GM21381 (cell line): ENCODE data around the gene PDHA1.

Experiments
- ATAC-seq: cut with Tn5 transposase; IDR thresholded peaks from one replicate; pipeline ENCODE4 v1.9.1; 2021; ENCODE audit warnings: mild to moderate bottlenecking, moderate library complexity; ENCODE audit not compliant: unreplicated experiment

Gene PDHA1

DNA sequence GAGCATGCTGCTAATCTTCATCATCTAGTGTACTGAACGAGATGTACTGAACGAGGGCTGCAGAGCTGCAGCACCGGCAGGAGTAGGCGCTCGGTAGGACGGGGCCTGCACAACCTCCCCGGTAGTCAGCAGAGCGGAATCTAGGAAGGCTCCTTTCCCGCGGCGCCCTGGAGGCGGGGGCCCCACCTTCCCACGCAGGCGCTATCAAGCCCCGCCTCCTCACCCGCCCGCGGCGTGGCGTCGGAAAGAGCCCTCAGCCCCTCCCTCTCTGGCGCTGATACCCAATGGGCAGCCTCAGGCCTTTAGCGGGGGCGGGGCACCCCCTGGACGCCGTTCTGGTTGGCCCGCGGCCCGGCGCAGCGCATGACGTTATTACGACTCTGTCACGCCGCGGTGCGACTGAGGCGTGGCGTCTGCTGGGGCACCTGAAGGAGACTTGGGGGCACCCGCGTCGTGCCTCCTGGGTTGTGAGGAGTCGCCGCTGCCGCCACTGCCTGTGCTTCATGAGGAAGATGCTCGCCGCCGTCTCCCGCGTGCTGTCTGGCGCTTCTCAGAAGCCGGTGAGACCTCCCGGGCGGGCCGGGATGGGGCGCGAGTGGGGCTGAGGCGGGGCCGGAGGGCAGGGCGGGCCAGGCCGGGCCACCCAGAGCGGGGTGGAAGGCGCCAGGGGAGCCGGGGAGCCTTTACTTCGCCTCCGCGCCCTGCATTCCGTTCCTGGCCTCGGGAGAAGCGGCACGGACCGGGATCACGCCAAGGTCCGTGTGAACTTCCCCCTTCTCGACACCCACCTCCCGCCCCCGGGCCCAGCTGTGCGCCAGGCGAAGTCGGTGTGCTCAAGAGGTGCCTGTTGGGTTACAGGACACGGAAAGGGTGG is at the start of gene PDHA1:
Gene PDHA1, plus strand, starts transcription at position 393 of the 874 bp plus-strand sequence. Its CDS starts 111 bp downstream, at position 504.
- peak; percentile 99 for ATAC-seq

DNA sequence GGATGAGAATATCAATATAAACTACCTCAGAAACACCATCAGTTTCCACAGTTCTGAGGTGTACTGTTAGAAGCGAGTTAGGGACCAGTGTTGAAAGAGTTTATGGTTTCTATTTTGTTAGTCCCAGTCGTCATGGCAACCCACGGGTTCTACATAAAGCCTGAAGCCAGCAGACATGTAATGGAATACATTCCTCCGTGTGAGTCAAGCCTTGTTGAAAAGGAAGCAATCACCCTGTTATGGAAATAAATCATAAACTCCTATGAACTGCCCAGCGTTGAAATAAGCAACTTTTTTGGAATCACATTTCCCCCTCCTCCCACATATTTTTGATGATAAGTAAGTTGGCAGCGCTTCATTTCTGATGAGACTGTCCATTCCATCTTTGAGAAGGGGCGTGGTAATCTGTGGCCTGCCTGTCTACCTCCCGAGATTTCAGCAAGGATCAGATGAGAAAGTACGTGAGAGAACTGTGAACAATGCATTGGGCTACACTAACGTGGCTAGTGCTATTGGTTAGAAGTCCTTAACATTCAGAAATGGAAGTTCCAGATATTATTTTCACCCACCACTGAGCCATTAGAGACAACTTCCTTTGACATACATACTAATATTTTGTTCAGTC is 40.4 kb upstream of the PDHA1 start:
- ATAC-seq = no peak

DNA sequence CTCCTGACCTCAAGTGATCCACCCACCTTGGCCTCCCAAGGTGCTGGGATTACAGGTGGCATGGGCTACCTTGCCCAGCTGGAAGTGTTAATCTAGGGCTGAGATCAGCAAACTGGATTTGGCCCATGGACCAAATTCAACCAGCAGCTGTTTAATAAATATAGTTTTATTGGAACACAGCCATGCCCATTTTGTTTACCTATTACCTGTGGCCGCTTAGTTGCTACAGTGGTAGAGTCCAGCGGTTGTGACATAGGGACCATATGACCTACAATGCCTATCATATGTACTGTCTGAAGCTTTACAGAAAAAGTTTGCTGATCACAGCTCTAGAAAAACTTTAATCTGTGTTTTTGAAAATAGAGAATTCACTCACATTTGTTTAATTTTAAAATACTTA is 17.2 kb upstream of the PDHA1 start:
- ATAC-seq = no peak

DNA sequence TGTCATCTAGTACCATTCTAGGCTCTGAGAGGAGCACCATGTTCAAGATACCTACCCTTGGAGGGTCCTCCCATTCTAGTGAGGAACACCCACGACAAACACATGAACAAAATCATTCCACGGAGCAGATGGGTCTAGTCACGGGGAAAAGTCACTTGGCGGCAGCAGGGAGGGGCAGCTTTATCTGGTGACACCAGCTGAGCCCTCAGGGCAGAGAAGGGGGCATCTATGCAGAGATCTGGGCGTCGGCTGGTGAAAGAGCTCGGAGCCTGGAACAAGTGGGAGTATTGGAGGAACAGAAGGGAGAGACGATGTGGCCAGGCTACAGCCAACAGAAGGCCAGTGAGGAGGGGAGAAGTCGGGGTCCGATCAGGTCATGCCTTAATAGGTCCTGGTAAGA is 11.9 kb upstream of the PDHA1 start:
- ATAC-seq = no peak

DNA sequence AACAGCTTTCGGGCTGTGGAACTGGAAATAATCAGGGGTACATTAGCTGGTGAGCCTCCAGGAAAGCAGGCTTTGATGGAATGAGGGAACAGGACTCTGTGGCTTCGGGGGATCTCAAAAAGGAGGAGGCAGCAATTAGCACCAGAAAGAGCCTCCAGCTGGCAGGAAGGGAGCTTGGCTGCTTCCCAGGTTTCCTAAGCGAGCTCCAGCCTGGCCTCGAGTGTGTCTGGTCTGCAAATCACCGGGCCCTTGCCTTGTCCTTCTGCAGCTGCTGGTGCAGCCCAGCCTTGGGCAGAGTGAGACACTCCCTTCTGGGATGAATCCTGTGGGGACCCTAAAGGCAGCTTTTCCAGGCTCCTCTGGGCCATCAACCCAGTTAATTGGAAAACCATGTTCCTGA is 10.7 kb upstream of the PDHA1 start:
- no peak for ATAC-seq

DNA sequence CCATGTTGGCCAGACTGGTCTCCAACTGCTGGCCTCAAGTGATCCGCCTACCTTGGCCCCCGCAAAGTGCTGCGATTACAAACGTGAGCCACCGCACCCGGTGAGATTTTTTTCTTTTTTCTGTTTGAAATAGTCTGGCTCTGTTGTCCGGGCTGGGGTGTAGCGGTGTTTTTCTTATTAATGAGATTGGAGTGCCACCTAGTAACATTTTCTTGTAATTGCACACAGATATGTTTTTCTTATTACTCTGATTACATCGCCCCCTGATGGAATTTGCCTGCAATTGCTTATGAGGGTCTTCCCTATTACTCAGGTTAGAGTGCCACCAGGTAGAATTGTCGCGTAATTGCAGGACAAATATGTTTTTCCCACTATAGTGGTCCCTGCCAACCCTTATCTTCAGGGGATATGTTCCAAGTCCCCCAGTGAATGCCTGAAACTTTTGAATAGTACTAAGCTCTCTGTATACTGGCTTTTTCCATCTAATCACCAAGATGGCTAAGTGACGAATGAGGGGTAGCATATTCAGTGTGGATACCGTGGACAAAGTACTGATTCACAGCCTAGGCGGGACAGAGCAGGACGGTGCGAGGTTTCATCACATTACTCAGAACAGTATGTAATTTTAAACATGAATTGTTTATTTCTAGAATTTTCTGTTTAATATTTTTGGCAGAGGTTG is 8.6 kb upstream of the PDHA1 start:
- ATAC-seq = no peak

DNA sequence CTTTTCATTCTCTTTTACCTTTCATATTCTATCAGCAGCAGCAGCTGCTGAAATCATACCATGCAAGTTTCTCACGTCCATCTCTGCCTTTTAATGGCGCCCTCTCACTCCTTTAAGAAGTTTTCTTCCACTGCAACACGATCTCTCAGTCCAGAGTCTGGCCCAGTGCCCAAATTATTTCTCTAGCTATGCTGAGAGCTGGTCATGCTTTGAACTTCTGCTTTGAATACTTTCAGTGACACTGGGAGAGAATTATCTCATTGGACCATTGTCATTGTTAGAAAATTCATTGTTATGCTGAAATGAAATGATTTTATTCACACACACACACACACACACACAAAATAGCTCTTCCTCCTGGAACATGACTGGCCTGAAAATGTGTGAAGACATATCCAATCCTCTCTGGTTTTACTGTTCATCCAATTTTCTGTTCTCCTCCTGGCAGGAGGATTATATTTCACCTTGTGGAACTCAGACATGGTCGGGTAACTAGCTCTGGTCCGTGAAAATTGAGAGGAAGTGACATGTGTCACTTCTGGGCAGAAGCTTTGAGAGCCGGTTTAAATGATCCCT is 1.3 kb upstream of the PDHA1 start:
- ATAC-seq = no peak

DNA sequence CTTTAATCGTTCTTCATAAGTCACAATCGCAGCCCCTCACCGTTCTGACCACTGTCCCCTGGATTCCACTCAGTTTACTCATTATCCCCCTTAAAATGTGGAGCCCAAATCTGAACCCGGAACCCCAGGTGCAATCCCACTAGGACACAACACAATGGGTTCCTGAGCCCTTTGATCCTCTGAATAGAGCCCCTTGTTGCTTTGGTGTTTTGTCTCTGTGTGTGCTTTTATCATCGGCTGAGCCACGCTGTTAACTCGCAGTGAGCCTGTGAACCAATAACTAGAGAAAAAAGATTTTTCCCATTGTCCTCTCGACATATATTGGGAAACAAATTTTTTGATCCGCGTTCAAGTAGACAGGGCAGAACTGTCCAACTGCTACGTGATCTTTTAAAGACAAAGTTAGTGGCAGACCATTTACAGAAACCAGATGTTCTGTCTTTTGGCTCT is 617 bp upstream of the PDHA1 start:
- ATAC-seq = no peak

DNA sequence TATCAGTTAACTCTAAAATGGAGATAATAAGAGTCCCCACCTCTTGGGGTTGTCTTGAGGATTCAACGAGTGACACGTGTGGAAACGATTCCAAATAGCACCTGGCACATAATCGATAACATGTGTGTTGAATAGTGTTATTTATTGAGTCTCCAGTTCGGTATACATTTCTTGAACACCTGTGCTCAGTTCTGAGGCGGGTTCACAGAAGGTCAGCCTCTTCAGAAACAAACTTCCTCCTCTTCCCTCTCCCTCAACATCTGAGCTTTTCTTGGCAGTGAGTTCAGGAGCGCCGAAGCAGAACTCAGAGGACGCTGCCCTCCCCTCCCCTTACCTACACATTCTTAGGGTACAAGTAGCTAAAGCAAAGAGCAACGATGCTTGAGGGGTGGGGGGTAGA is 934 bp downstream of the PDHA1 start:
- no peak for ATAC-seq

DNA sequence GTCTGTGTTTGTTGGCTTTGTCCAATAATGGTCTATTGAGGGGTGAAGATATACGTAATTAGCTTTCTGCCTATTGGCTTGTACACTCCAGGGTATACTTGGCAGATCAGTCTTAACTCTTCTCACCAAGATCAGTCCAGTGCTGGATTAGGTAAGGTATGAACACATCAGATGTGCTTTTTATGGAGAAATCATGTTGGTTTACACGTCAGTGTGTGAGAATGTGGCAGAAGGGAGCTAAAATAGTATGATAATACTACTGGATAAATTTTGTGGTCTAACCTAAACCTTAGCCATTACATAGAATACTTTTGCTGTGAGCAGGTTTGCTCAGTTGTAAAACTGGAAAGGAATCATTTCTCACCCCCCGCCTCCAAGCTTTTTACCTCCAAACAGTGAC is 4.2 kb downstream of the PDHA1 start:
- ATAC-seq = no peak

DNA sequence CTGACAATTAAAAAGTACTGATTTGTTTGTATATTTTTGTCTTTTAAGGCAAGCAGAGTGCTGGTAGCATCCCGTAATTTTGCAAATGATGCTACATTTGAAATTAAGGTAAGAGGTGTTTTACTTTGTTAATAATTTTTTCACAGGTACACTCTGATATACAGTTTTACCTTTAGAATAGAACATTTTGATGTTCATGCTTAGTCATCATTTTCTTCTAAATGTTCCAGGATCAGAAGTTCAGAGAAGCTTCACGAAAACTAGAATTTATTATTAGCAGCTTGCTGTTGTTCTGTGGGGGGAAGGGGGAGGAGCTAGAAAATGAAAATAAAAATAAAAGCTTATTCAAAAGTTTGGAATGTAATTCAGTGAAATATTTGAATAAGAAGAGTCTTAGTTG is 5.5 kb downstream of the PDHA1 start:
- ATAC-seq = no peak

DNA sequence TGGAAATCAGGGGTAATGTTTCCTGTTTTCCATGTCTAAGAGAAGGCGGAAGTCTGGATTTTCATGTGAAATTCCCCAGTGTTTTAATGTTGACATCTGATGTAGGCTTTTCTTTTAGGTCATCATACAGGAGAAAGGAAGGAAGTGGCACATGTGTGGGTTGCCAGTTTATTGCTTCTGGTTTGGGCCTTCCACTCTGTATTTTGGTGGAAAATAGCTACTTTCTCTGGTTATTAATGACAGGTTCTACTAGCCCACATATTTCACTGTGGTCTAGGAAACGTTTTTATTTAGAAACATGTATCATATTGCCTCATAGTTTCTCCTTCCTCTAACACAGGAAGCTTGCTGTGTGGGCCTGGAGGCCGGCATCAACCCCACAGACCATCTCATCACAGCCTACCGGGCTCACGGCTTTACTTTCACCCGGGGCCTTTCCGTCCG is 7.2 kb downstream of the PDHA1 start:
- ATAC-seq = peak; percentile 93

DNA sequence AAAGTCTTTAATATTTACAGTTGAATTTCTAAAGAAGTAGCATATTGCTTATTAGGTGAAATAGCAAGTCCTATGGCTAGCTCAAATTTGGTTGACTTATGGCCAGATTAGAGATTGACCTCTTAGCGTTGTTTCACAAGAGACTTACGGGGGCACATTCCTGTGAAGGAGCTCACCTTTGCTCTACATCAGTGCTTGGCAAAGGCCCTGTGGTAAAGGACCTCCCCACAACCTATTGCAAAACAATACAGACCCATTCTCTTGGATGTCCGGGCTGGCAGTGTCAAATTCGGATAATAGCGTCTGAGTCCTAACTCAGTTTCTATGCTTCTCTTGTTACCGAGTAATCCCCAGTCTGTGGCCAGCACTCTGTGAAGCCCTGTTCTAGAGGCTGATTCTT is 10.9 kb downstream of the PDHA1 start:
- no peak for ATAC-seq

DNA sequence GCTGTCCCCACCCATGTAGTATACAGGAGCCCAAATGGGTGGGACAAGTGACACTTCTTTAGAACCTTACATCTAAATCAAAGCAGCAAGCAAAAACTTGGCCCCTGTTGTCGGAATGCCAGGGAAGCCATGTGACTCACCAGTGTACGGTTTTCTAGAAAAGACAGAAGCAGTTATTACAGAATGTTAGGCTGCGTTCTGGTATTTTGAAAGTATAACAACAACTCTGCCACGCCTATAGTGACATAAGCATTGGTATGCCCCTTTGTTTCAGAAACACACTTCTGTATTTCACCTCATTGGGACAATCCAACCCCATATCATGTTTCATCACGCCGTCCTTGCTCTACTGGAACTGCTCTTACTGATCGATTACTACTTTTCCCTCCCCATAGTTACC is 14.8 kb downstream of the PDHA1 start:
- no peak for ATAC-seq

DNA sequence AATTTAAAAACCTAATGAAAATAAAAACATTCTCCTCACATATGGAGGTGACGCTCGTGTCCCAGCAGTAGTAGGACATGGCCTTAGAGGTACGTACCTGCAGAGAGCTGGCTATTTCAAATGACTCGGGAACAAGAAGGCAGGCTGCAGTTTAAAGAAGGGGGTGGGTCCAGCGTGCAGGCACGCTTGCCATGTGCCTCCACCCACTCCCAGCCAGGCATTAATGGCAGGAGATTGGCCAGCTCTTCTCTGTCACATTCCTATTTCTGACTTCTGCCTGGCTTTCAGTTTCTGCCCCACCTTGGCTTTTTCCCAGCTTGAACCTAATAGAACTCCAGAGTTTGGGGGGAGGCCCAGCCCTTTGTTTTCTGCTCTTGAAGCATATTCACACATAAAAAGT is 17.2 kb downstream of the PDHA1 start:
- ATAC-seq = no peak

DNA sequence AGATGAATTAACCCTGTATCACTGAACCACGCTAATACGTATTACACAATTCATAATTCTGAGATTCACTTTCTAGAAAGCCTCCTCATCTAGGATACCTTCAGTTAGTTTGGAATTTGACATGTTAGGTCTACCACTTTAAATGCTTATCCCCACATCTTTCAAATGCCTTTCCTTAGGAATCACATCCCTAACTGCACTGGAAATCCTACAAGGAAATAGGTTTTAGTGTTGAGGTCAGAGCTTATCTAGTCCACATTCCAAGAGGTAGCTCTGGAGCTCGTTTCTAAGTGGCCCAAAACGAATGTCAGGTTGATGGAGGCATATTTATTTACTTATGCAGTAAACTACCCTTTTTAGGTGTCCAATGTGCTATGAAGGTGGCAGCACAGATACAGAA is 18.0 kb downstream of the PDHA1 start:
- no peak for ATAC-seq

DNA sequence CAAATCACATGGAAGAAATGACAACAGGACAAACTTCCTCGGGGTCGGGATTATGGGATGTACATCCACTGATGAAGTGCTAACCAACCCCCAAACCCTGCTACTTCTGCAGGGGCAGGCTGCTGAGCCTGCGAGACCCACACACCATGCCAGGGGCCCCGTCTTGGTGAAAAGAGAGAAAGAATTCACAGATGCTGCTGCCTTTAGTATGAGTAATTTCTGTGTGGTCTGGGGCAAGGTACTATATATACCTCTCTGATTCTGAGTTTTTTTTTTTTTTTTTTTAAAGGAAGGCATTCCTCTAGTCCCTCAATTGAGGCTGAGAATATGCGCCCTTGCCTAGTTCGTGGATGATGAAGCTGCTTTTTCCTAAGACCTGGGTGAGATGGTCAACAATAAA is 24.8 kb downstream of the PDHA1 start:
- no peak for ATAC-seq

DNA sequence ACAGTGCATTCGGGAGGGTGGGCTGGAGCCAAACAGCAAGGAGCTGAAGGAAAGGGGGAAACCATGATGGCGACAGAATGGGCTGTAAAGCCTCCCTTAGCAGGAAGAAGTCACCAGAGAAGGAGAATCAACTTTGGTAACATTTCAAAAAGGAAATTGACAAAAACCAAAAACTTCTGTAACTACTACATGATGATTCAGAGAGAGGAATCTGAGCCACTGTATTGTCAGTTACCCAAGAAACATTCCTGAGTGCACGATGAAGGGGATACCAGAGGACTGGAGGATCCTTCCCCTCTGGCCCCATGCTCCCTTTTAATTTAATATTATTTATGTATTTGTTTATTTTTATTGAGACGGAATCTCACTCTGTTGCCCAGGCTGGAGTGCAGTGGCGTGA is 26.3 kb downstream of the PDHA1 start:
- no peak for ATAC-seq

DNA sequence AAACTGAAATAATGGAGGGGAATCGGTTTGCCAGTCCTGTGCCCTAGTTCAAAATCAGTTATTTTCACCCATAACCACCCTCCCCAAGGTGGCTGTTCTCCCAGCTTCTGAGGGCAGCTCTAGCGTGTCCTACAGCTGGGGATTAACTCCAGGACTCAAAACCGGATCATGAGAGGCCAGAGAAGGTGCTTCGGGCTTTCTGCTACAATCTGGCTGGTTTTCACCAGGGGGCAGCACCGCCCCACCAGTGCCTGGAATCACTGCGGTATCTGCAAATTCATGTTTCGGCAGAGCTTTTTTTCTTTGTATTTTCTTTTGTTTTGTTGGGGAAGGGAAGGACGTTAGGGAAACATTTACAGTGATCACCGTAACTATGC is 28.4 kb downstream of the PDHA1 start:
- peak; percentile 85 for ATAC-seq

DNA sequence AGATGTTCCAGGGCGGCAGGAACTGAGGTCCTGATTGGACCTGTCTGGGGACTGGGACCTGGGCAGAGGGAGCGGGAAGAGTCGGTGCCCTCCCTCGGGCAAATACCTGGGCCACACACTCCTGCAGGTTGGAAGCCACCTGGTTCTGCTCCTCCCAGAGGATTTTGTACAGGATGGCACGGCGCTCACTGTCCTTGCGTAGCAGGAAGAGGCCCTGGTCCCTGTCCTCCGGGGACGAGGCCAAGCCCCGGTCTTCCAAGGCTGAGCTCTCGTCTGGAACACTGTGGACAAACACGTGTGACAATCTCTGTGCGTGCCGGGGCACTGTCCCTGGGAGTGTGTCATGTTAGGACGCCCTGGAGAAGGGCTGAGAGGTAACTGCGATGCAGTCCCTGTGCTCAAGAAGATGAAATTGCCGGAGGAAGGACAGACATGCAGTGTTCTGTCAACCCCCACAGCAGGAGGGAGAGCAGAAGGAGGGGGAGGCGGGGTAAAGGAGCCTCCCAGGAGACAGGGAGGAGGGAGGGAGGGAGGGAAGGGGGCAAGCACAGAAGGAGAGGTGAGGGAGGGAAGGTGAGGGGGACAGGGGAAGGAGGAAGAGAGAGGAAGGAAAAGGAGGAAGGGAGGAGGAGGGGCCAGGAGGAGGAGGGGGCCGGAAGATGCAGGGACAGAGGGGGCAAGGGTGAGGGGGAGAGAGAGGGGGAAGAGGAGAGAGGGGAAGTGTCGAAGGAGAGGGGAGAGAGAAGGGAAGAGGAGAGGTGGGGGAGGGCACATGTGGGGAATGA is 29.0 kb downstream of the PDHA1 start:
- ATAC-seq = peak; percentile 24
